HL-60 (cell line): ENCODE data around the gene DTX2.
"Not testable (repeated sequence)": the region's sequence is repeated elsewhere in the genome, so short reads cannot be mapped to it uniquely, and the experiment has no call there.

Source experiments
- DNase-seq, 2 experiments: peaks; one replicate each; pipeline ENCODE4 v3.0.0-alpha.2; 2010 to 2020; ENCODE audit warnings: low read depth in 1 of 2, low spot score in 1 of 2
- H3K27ac ChIP-seq: fragments of 250-450 bp; sonication (Bioruptor Pico); replicated peaks from 2 replicates; pipeline ENCODE4 v1.5.1; 2020; ENCODE audit warnings: mild to moderate bottlenecking, moderate library complexity
- H3K27me3 ChIP-seq: fragments of 250-450 bp; sonication (Bioruptor Pico); 2 replicates; pipeline ENCODE4 v1.5.1; 2021; ENCODE audit warnings: mild to moderate bottlenecking, moderate library complexity; ENCODE audit not compliant: insufficient read depth, poor library complexity, severe bottlenecking
- H3K4me3 ChIP-seq: replicated peaks from 2 replicates; pipeline ENCODE4 v1.5.1; 2011; ENCODE audit warnings: mild to moderate bottlenecking, control low read depth, low read length; ENCODE audit not compliant: insufficient read depth
- CTCF ChIP-seq: IDR thresholded peaks from one replicate; pipeline ENCODE4 v1.5.1; 2011; ENCODE audit warnings: low read length, control low read depth, inconsistent platforms; ENCODE audit not compliant: insufficient read depth
- GABPA ChIP-seq: IDR thresholded peaks from 2 replicates; pipeline ENCODE4 v1.6.1; 2012; ENCODE audit warnings: low read depth
- POLR2AphosphoS5 ChIP-seq: IDR thresholded peaks from 2 replicates; pipeline ENCODE4 v1.6.1; 2012; ENCODE audit warnings: low read depth
- REST ChIP-seq: IDR thresholded peaks from 2 replicates; pipeline ENCODE4 v1.6.1; 2012; ENCODE audit warnings: low read depth; ENCODE audit not compliant: insufficient replicate concordance

Gene DTX2

GRCh38 chr7:76515999-76516443, 54.5 kb downstream of the DTX2 start:
- Histone ChIP-seq H3K27me3 (no peaks in the 10 kb centered on the region), H3K4me3 (no peak overlapping the region), H3K27ac (no peak overlapping the region)
- TF ChIP-seq CTCF (peak; percentile 97), REST (no peak)
- peak in 1 of 2 experiments; percentile 62 for DNase-seq

- not testable (repeated sequence) for DNase-seq, H3K4me3 ChIP-seq, H3K27ac ChIP-seq, H3K27me3 ChIP-seq
Measured at GRCh38 chr7:76516932-76517331, 55.4 kb downstream of the DTX2 start.

- H3K27me3 ChIP-seq, H3K4me3 ChIP-seq, DNase-seq, H3K27ac ChIP-seq: not testable (repeated sequence)
Measured at GRCh38 chr7:76526183-76526582, 64.7 kb downstream of the DTX2 start.

GRCh38 chr7:76531643-76532042, 70.1 kb downstream of the DTX2 start:
- DNase-seq, H3K27me3 ChIP-seq, H3K27ac ChIP-seq, H3K4me3 ChIP-seq: not testable (repeated sequence)

- H3K27ac ChIP-seq, H3K27me3 ChIP-seq, DNase-seq, H3K4me3 ChIP-seq: not testable (repeated sequence)
Measured at GRCh38 chr7:76543197-76543596, 81.7 kb downstream of the DTX2 start, which contains the start of gene SPDYE16. TSS of gene SPDYE16 (minus strand) at chr7:76543297. CDS start at chr7:76541459, 1,838 bp downstream.

- not testable (repeated sequence) for H3K27me3 ChIP-seq
- peak; percentile 81 for TF ChIP-seq POLR2AphosphoS5
- peak; percentile 71 for TF ChIP-seq GABPA
- Histone ChIP-seq H3K27ac (peak overlapping the region; percentile 84), H3K4me3 (peak overlapping the region; percentile 76)
- DNase-seq = peak; percentile 75 to 97
Measured at GRCh38 chr7:76549025-76549854, 87.7 kb downstream of the DTX2 start.

GRCh38 chr7:76549855-76550248, 88.3 kb downstream of the DTX2 start:
- not testable (repeated sequence) for H3K27me3 ChIP-seq
- peak overlapping the region; percentile 84 for H3K27ac ChIP-seq
- peak overlapping the region; percentile 76 for H3K4me3 ChIP-seq
- peak in 1 of 2 experiments; percentile 19 for DNase-seq

GRCh38 chr7:76551992-76552391, 90.5 kb downstream of the DTX2 start:
- DNase-seq, H3K27me3 ChIP-seq, H3K4me3 ChIP-seq: not testable (repeated sequence)

More at GRCh38 chr7:76551992-76552391, 90.5 kb downstream of the DTX2 start:
- H3K27ac ChIP-seq = not testable (repeated sequence)
